ENCODE measurements around the gene MRPL47.

The MRPL47 gene

DNA sequence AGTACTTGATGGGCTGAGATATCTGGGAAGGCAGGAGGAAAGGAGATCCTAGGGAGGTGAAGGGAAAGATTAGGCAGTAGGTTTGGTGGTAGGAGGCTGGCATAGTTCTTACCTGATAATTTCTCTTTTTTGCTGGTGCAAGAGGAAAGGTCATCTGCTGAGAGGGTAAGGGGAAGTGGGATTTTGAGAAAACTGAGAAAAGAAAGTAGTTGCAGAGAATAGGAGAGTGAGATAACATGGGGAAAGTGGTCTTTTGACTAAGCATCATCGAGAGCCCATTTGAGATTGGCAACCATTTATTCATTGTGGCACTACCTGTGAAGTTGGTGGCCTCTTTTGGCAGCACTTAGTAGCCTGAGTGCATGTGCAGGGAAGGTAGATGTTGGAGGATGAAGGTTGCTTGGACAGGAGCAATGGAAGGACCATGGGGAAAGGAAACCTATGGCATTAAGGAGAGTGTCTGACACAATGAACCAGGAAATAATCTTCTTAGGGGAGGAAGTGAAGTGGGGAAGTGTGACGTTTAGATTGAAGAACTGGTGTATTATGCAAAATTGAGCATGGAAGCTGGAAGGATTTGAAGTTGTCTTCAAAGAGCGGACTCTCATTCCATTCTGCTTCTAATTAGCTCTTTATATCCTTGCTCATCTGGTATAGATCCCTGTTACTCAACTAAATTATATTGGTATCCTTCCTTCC, 26.5 kb upstream of the MRPL47 start:
- Histone ChIP-seq H3K9ac (no peak overlapping the region), H4K20me1 (ENCODE audit: insufficient read depth) (no peaks in the 10 kb centered on the region), H3K4me3 (IDR thresholded peaks at IDR 0.05; ENCODE audit: insufficient read depth, low read depth, low read length) (no peak overlapping the region), H3K79me2 (ENCODE audit: insufficient read depth, low read depth) (no peaks in the 10 kb centered on the region), H3K4me1 (ENCODE audit: low read depth, poor library complexity, severe bottlenecking) (no peaks in the 10 kb centered on the region), H3K4me2 (no peak overlapping the region), H3K27ac (no peak overlapping the region), H2AFZ (ENCODE audit: low read depth) (no peak overlapping the region), H3K36me3 (ENCODE audit: insufficient read depth) (no peaks in the 10 kb centered on the region), H3K27me3 (ENCODE audit: insufficient read depth, low read depth) (no peaks in the 10 kb centered on the region)
- TF ChIP-seq, protein P1, sequence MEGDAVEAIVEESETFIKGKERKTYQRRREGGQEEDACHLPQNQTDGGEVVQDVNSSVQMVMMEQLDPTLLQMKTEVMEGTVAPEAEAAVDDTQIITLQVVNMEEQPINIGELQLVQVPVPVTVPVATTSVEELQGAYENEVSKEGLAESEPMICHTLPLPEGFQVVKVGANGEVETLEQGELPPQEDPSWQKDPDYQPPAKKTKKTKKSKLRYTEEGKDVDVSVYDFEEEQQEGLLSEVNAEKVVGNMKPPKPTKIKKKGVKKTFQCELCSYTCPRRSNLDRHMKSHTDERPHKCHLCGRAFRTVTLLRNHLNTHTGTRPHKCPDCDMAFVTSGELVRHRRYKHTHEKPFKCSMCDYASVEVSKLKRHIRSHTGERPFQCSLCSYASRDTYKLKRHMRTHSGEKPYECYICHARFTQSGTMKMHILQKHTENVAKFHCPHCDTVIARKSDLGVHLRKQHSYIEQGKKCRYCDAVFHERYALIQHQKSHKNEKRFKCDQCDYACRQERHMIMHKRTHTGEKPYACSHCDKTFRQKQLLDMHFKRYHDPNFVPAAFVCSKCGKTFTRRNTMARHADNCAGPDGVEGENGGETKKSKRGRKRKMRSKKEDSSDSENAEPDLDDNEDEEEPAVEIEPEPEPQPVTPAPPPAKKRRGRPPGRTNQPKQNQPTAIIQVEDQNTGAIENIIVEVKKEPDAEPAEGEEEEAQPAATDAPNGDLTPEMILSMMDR (conservative IDR thresholded peaks at IDR 0.05; ENCODE audit: low read depth, low read length) = no peak

DNA sequence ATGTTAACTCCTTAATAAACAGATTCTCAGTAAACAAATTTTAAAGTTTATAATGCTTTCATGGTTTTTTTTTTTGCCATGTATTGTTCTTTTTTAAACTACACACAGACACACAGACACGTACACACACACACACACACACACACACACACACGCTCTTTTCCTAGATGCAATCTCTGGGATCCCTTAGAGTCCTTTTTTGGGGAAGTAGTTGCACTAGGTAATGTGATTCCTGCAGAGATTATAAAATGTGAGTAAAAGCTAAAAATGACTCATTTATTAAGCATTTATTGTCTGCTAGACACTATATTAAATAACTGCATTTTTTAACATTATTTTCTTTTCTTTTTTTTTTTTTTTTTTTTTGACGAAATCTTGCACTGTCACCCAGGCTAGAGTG, 20.0 kb upstream of the MRPL47 start:
- H4K20me1 ChIP-seq (ENCODE audit: insufficient read depth) = no peaks in the 10 kb centered on the region
- H3K9ac ChIP-seq = no peak overlapping the region
- H3K79me2 ChIP-seq (ENCODE audit: insufficient read depth, low read depth) = no peaks in the 10 kb centered on the region
- TF ChIP-seq, protein P1 (conservative IDR thresholded peaks at IDR 0.05; ENCODE audit: low read depth, low read length) = no peak
- no peak overlapping the region for H3K4me3 ChIP-seq (IDR thresholded peaks at IDR 0.05; ENCODE audit: insufficient read depth, low read depth, low read length)
- no peaks in the 10 kb centered on the region for H3K27me3 ChIP-seq (ENCODE audit: insufficient read depth, low read depth)
- peaks cover 3% of the 10 kb centered on the region; the same call in 1 of the 2 replicates for H3K36me3 ChIP-seq (ENCODE audit: insufficient read depth)
- H3K4me2 ChIP-seq = no peak overlapping the region
- H3K4me1 ChIP-seq (ENCODE audit: low read depth, poor library complexity, severe bottlenecking) = no peaks in the 10 kb centered on the region
- H3K27ac ChIP-seq = no peak overlapping the region
- no peak overlapping the region for H2AFZ ChIP-seq (ENCODE audit: low read depth)

GRCh38 chr3:179622023-179622422, 17.6 kb upstream of the MRPL47 start:
- Histone ChIP-seq H3K4me2 (no peak overlapping the region), H3K79me2 (ENCODE audit: insufficient read depth, low read depth) (no peaks in the 10 kb centered on the region), H3K4me3 (IDR thresholded peaks at IDR 0.05; ENCODE audit: insufficient read depth, low read depth, low read length) (no peak overlapping the region), H3K27ac (no peak overlapping the region), H2AFZ (ENCODE audit: low read depth) (no peak overlapping the region), H3K27me3 (ENCODE audit: insufficient read depth, low read depth) (no peaks in the 10 kb centered on the region), H3K9ac (no peak overlapping the region), H3K36me3 (ENCODE audit: insufficient read depth) (peaks cover 3% of the 10 kb centered on the region; the same call in 1 of the 2 replicates), H3K4me1 (ENCODE audit: low read depth, poor library complexity, severe bottlenecking) (no peaks in the 10 kb centered on the region), H4K20me1 (ENCODE audit: insufficient read depth) (no peaks in the 10 kb centered on the region)
- TF ChIP-seq, protein P1 (conservative IDR thresholded peaks at IDR 0.05; ENCODE audit: low read depth, low read length) = no peak

- Histone ChIP-seq H2AFZ (ENCODE audit: low read depth) (no peak overlapping the region), H3K79me2 (ENCODE audit: insufficient read depth, low read depth) (no peaks in the 10 kb centered on the region), H3K27ac (no peak overlapping the region), H3K4me1 (ENCODE audit: low read depth, poor library complexity, severe bottlenecking) (no peaks in the 10 kb centered on the region), H3K4me3 (IDR thresholded peaks at IDR 0.05; ENCODE audit: insufficient read depth, low read depth, low read length) (no peak overlapping the region), H3K36me3 (ENCODE audit: insufficient read depth) (0 out of 2 replicates have a peak, but pooled peaks cover 2% of the 10 kb centered on the region), H4K20me1 (ENCODE audit: insufficient read depth) (no peaks in the 10 kb centered on the region), H3K4me2 (no peak overlapping the region), H3K27me3 (ENCODE audit: insufficient read depth, low read depth) (no peaks in the 10 kb centered on the region), H3K9ac (no peak overlapping the region)
- TF ChIP-seq, protein P1 (conservative IDR thresholded peaks at IDR 0.05; ENCODE audit: low read depth, low read length) = no peak
These were observed 11.2 kb upstream of the MRPL47 start for GRCh38 chr3:179615458-179616173.

All from KMS-11 (cell line).